Kidney capillary endothelial cell (primary cell): ENCODE data around the gene FUNDC2.

ENCODE experiments used
- DNase-seq: peaks from one replicate; pipeline ENCODE4 v3.0.0-alpha.2; 2018; ENCODE audit warnings: low spot score

Gene FUNDC2

DNA sequence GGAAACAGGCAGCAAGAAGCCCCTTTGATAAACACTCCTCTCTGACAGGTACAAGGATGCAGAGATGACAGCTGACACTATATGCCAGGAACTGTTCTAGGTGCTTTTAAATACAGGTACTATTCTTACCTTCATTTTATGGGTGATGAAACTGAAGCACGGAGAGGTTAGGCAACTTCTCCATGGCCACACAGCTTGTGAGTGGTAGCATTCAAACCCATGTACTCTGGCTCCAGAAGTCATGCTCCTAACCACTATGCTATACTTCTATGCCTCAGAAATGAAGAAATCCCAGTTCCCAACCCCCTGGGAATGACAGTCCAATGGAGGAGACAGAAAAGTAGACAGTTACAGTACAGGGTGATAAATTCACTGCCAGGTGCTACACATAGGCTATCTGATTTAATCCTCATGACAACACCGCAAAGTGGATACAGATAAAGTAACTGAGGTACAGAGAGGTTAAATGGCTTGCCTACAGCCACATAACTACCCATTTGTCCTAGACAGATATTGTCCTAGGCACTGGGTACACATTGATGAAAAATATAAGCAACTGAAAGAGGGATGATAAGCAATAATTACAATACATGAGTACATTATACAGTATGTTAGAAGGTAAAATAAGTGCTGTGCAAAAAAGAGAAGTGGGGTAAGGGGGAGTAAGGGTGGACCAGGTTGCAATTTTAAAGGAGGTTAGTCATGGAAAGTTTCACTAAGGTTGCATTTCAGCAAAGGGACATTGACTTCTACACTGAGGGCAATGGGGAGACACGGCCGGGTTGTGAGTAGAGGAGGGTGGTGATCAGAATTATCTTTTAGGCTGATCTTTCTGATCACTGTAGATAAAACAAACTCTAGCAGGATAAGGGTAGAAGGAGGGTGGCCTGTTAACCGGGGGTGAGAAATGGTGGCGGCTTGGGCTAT, 2.5 kb upstream of the FUNDC2 start:
- no peak for DNase-seq

DNA sequence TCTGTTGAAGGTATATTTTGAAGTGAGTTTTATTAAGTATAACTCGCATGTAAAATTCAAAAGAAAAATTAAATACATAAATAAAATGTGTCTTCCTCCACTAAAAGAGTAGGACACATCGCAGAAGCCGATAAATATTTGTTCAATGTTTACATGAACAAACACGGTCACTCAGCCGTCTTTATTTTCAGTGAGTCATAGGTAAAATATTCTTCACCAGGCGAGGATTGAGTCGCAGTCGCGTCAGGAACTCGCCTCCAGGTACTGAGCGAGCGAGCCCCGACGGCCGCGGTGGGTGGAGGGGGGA, 271 bp upstream of the FUNDC2 start:
- DNase-seq = no peak

GRCh38 chrX:155027509-155028066, 944 bp downstream of the FUNDC2 start:
- DNase-seq = peak; percentile 5

GRCh38 chrX:155028129-155028528, 1.5 kb downstream of the FUNDC2 start:
- DNase-seq = no peak

GRCh38 chrX:155028877-155029291, 2.2 kb downstream of the FUNDC2 start:
- peak; percentile 24 for DNase-seq

DNA sequence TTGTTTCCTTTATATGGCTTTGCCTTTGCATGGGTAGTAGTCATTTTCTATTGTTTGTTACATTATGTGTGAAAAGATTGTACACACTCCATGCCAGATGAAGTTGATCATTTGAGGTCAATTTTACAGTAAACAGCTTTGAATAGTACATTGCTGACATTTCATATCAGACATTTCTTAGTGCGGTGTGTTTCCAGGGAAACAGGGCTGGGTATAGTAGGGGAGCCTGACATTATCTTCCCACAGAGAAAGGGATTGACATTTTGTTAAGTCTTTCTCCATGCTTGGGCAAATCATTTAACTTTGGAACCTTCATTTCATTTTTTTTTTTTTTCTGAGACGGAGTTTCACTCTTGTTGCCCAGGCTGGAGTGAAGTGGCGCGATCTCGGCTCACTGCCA, 5.0 kb downstream of the FUNDC2 start:
- DNase-seq = no peak

GRCh38 chrX:155035688-155036087, 9.0 kb downstream of the FUNDC2 start:
- no peak for DNase-seq

DNA sequence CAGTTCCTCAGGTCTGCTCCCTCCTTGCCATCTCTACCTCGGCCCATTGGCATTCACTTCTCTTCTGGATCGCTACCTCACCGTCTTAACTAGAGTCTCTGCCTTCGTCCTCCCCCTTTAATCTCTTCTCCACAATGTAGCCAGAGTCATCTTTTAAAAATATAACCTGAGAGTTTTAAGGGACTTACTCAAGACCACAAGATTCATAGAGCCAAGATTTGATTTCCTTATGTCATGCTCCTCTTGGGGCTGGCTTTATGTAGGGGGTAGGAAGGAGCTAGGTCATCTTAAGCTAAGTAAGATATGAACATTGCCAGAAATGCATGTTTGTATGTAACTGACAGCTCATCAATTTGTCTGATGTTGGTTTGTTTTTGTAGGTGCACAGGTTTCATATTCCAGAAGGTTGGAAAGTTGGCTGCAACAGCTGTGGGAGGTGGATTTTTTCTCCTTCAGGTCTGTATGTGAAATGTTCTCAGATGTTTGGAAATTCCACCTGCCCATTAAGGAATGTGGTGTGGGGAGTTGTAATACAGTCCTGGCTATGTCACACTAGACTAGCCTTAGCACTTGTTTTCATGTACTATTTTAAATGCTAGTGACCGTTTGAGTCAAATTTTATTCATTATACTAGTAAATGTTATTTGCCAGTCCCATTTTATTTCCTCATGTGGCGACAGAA, 19.6 kb downstream of the FUNDC2 start:
- no peak for DNase-seq

DNA sequence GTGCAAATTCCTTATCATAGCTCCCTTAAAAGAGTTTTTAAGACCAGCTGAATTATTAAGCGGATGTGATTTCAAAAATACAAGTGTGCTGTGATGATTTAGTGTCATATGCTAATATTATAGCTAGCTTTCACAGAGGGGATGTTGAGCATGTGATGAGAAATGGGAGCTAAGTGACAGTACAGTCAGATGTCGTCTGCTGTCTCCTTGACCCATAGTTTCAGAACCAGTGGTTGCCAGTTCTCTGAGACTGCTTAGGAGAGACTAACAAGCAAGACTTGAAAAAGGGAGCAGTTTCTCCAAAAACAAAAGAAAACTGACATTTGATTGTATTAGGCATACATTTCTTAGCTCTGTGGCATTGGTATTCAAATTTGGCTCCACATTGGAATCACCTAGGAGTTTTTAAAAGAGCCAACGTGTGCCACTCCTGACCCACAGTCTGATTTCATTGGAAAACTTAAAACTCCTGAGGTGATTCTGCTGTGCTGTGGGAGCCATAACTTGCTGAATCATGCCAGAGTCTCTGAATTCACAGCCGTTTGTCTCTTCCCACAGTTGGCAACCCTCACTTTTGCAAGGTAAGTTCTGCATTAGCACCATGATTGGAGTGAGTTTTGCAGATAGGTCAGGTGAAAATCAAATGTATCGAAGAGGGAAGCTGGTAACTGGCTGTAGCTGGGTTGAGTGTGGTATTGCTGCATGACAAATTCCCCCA, 20.3 kb downstream of the FUNDC2 start:
- DNase-seq = no peak

GRCh38 chrX:155048977-155049619, 22.5 kb downstream of the FUNDC2 start:
- no peak for DNase-seq

DNA sequence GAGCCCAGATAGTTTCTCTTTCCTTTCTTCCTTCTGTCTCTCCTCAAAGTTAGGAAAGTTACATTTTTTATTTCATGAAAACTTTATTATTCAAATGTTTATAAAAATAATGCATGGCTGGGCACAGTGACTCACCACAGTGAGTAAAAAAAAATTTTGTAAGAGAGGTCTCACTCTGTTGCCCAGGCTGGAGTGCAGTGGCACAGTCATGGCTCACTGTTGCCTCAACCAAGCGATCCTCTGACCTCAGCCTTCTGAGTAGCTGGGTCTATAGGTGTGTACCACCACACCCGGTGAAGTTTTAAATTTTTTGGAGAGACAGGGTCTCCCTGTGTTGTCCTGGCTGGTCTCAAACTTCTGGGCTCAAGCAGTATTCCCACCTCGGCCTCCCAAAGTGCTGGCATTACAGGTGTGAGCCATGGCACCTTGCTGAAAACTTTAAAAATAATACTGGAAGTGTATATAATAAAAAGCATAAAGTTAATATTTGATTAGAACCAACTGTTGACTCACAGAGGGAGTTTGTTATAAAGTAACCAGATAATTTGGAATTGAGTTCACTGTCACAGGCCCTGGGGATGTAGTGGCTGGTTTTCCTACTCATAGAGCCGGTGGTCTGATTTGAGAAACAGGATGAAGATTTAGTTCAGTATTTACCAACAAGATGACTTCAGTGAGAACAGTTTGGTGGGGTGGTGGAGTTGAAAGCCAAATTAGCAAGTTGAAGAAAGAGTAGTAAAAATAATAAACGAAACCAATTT, 26.3 kb downstream of the FUNDC2 start:
- DNase-seq = no peak

DNA sequence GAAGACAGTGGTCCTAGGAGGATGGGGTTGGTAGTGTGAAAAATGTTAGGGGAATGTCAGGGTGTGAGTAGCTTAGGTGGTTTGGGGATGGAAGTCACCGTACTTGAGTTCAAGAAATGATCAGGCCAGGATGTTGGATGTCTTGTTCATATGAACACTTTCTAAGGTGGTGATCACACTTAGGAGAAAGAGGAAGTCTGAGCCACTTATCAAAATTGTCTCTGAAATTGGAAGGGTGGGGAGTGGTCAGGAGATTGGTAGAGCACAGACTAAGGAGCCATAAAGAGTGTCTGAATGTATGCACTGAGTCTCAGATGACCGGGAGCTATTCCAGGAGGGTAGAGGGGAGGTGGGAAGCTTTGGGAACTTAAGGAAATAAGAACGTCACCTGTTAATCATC, 27.0 kb downstream of the FUNDC2 start:
- no peak for DNase-seq

GRCh38 chrX:155054255-155054654, 27.6 kb downstream of the FUNDC2 start:
- DNase-seq = no peak

- DNase-seq = no peak
Measured at GRCh38 chrX:155055494-155055893, 28.9 kb downstream of the FUNDC2 start.

GRCh38 chrX:155056471-155056870, 29.8 kb downstream of the FUNDC2 start:
- no peak for DNase-seq

GRCh38 chrX:155056877-155057792, 30.5 kb downstream of the FUNDC2 start:
- peak; percentile 56 for DNase-seq

DNA sequence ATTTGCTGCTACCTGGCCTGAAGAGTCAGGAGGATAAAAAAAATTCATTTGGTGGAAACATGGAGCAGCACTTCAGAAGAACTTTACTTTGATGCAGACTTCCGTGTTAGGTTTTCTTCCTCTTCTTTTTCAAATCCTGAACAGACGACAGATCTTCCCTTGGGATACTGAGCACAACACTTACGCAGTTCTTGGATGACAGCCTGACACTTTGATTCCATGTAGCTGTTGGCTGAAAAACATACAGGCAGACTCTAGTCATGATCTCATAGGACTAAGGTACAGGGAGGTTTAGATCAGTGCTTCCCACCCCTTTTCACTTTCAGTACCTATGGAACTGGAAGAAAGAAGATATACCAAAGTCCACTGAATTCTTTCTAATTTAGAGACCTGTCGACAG, 35.1 kb downstream of the FUNDC2 start:
- no peak for DNase-seq

- no peak for DNase-seq
Measured at GRCh38 chrX:155065035-155065734, 38.5 kb downstream of the FUNDC2 start.

GRCh38 chrX:155068165-155068564, 41.5 kb downstream of the FUNDC2 start:
- peak; percentile 32 for DNase-seq

DNA sequence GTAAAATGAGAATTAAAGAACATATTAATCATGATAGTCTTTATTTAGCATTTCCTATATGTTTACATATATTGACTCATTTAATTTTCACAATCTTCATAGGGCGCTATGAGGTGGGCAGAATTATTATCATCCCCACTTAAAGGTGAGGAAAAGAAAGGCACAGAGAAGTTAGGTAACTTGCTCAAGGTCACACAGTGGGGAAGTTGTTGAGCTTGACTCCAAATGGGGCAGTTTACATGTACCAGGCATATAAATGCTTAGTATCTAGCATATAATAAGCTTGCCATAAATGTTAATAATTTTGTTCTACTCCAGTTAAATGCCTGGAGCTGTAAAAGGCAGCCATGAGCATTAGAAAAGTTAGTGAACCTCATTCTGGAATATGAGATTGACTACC, 42.8 kb downstream of the FUNDC2 start:
- DNase-seq = no peak
